Heart left ventricle (tissue), 16 donors: ENCODE data around the gene TOX2. TPM values are rescaled to one million over a fixed set of nuclear protein-coding genes. Genes with fewer than 3 reads are reported as not detected.

ENCODE experiments used
- ATAC-seq, 4 donors: fragments of 200-7000 bp; cut with Tn5 transposase; one replicate each; pipeline ENCODE4 v1.9.1; 2020 to 2022; ENCODE audit warnings: moderate library complexity in 4 of 4, mild to moderate bottlenecking in 3 of 4, moderate number of reproducible peaks in 1 of 4
- DNase-seq, 5 donors: peaks; one replicate each; pipeline ENCODE4 v3.0.0-alpha.2; 2020
- H3K27ac ChIP-seq, 12 donors: fragments of 200-600 bp; sonication (generic) in 4 of 12; one replicate each; pipeline versions ENCODE4 v1.5.0 to v1.8.0; 2016 to 2022; ENCODE audit warnings: mild to moderate bottlenecking in 2 of 12
- H3K27me3 ChIP-seq, 9 donors: fragments of 200-600 bp; sonication (generic) in 2 of 9; one replicate each; pipeline versions ENCODE4 v1.5.1 to v1.8.0; 2016 to 2022; ENCODE audit warnings: mild to moderate bottlenecking in 3 of 9
- H3K36me3 ChIP-seq, 9 donors: fragments of 200-600 bp; sonication (generic) in 2 of 9; one replicate each; pipeline versions ENCODE4 v1.5.0 to v1.8.0; 2018 to 2022; ENCODE audit warnings: mild to moderate bottlenecking in 2 of 9
- H3K4me1 ChIP-seq, 12 donors: fragments of 200-600 bp; sonication (generic) in 4 of 12; one replicate each; pipeline versions ENCODE4 v1.5.0 to v1.8.0; 2016 to 2022; ENCODE audit warnings: mild to moderate bottlenecking in 3 of 12
- H3K4me3 ChIP-seq, 12 donors: fragments of 200-600 bp; sonication (generic) in 4 of 12; one replicate each; pipeline versions ENCODE4 v1.5.0 to v1.8.0; 2017 to 2022; ENCODE audit warnings: mild to moderate bottlenecking in 9 of 12, moderate library complexity in 4 of 12
- H3K9me3 ChIP-seq, 12 donors: fragments of 200-600 bp; sonication (generic) in 4 of 12; one replicate each; pipeline versions ENCODE4 v1.5.0 to v1.8.0; 2016 to 2022; ENCODE audit warnings: mild to moderate bottlenecking in 1 of 12
- CTCF ChIP-seq, 12 donors: fragments of 200-600 bp; sonication (generic) in 4 of 12; IDR thresholded peaks; one replicate each; pipeline versions ENCODE4 v1.5.0 to v1.8.0; 2018 to 2022; ENCODE audit warnings: antibody characterized with exemption in 12 of 12, mild to moderate bottlenecking in 5 of 12
- POLR2A ChIP-seq, 2 donors: fragments of 450-650 bp; IDR thresholded peaks; one replicate each; pipeline ENCODE4 v1.6.1; 2017; ENCODE audit warnings: antibody characterized with exemption in 2 of 2, mild to moderate bottlenecking in 2 of 2, moderate library complexity in 2 of 2
- WGBS, 4 donors: extraction: QIAGEN DNeasy Blood & Tissue Kit in 2 of 4; methylation state at CpG; one replicate each; pipeline versions ENCODE4 v1.1.5 to v1.1.7; 2013 to 2018; 5-methylcytosine and 5-hydroxymethylcytosine counted together
- intact Hi-C, 10 donors: fragments of 100-400 bp; cut with DNase I; formaldehyde crosslinking; loops; one replicate each; pipeline versions ENCODE4 v1.11.1 to v1.14.2; 2022
- polyA plus RNA-seq, 2 donors: library from polyadenylated mRNA; stranded (reverse); fragments of 200-250 nt; gene quantifications; one replicate each; pipeline ENCODE4 v1.2.3, GENCODE V29; 2013
- total RNA-seq, 9 donors: library from RNA; depleted of rRNA in 2 of 9; stranded (reverse); fragments of >200 nt in 2 of 9; fragmentation: NEBNext Ultra II Directional in 3 of 9; extraction: Animal tissue kit (Norgen Biotek cat#: 25700) in 3 of 9; gene quantifications; one replicate each; pipeline versions ENCODE4 v1.1.0 to v1.2.4, GENCODE V29; 2016 to 2023
- donor health status: ischemic (EF 13 %, LVEDD 7.1; RV severe dilation, severe dysfunction).
- donor health status: healthy with polysubstance abuse.
- donor health status: DM: no; HTN: yes; CAD: no.
- donor health status: DM: no; HTN: no; CAD: no.
- donor health status: ischemic (EF 25% LVEDD 6.9; RV normal size, moderate dysfunction).
- donor health status: ischemic (EF 25% LVEDD 5.7; RV mildly dilated, moderate dysfunction).
- donor health status: healthy.
- donor health status: DM: yes; HTN: yes; CAD: no.
- donor health status: ischemic (EF 35%, LVEDD 5.7; RV mildly dilated, moderate dysfunction).
- donor health status: nonischemic (EF 11% LVEDD 7.7; RV severe dilation, severe dysfunction).
- donor health status: DM: yes; HTN: yes; CAD: no.
- donor health status: PGD.
- donor health status: ischemic (EF 29% LVEDD 5.4; RV normal size, mild dysfunction).
- donor health status: nonischemic (EF 23%, LVEDD 6.1; RV moderate dilation, normal function).

Gene TOX2
- total and polyA plus RNA-seq, 11 donors: 0.53 to 3.0 (median 0.91) TPM

GRCh38 chr20:43983904-43984361, 69.3 kb downstream of the TOX2 start:
- WGBS, 4 donors: 80 to 91% (median 83%) methylated on average over 6 of the region's 6 CpGs
- ATAC-seq: no peak
- no peak for DNase-seq

DNA sequence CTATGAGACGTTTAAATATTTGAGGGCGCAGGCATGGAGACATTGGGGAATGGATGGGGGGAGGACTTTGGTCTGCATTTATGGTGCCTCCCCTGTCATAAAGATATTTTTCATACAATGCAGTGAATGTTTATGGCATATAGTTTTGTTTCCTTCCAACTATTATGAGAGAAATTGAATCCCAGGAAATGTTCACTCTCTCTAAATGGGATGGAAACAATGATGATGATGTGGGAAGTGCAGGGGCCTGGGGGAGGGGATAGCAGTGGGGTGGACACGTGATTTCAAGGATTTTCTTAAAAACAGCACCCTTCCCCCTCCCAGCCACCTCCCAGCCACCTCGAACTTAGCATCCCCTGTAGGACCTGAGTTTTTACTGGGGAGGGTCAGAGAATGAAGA, 69.9 kb downstream of the TOX2 start:
- no peak for TF ChIP-seq CTCF (IDR thresholded peaks at IDR 0.05)
- TF ChIP-seq POLR2A (IDR thresholded peaks at IDR 0.05): no peak
- DNase-seq (no peak), ATAC-seq (peak in 1 of 4 donors; percentile 53)
- Histone ChIP-seq H3K36me3 (no peaks in the 10 kb centered on the region), H3K9me3 (peaks cover 0 to 3% (median 0%) of the 10 kb centered on the region in 12 donors), H3K4me3 (no peak overlapping the region), H3K27me3 (peaks cover 0 to 1% (median 0%) of the 10 kb centered on the region in 9 donors), H3K4me1 (peaks cover 0 to 12% (median 0%) of the 10 kb centered on the region in 12 donors), H3K27ac (peak overlapping the region in 3 of 12 donors; percentile 28 to 57 (median 39))
- WGBS, 4 donors: 51 to 59% (median 56%) methylated on average over 4 of the region's 4 CpGs
- intact Hi-C loops: no loop called here

More at GRCh38 chr20:43983904-43984361, 69.3 kb downstream of the TOX2 start:
- Histone ChIP-seq H3K4me3 (no peak overlapping the region), H3K4me1 (peaks cover 0 to 12% (median 0%) of the 10 kb centered on the region in 12 donors), H3K36me3 (no peaks in the 10 kb centered on the region), H3K9me3 (no peaks in the 10 kb centered on the region), H3K27me3 (peaks cover 0 to 6% (median 0%) of the 10 kb centered on the region in 9 donors), H3K27ac (peak overlapping the region in 3 of 12 donors; percentile 28 to 57 (median 39))
- no peak for TF ChIP-seq CTCF (IDR thresholded peaks at IDR 0.05)
- no peak for TF ChIP-seq POLR2A (IDR thresholded peaks at IDR 0.05)
- intact Hi-C loops: loop anchor here in 1 of 10 donors (1.0 kb wide), 1 partner anchor 43 kb away; no protein-coding TSS in a partner anchor

DNA sequence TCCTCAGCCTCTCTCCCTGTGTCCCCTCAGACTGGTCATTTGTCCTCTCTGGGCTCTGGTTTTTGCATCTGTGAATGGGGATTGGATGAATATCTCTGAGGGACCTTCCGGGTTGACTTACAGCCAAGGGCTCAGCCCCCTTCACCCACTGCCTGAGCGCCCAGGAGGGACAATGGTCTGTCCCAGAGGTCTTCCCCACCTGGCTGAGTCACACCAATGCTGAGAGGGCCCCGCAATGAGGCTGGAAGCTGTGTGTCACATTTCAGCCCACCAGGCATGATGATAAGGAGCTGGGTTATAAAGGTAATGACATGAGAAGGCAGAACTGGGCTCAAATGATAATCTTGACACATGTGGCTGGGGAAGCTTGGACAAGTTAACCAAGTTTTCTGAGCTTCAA, 70.5 kb downstream of the TOX2 start:
- intact Hi-C loops: no loop called here
- Histone ChIP-seq H3K9me3 (peaks cover 0 to 7% (median 0%) of the 10 kb centered on the region in 12 donors), H3K36me3 (no peaks in the 10 kb centered on the region), H3K27ac (peak overlapping the region in 2 of 12 donors; percentile 38 to 57), H3K4me3 (no peak overlapping the region), H3K4me1 (peaks cover 0 to 12% (median 0%) of the 10 kb centered on the region in 12 donors), H3K27me3 (no peaks in the 10 kb centered on the region)
- ATAC-seq (no peak), DNase-seq (no peak)
- whole genome bisulfite sequencing, 4 donors: 61 to 76% (median 66%) methylated on average over 3 of the region's 3 CpGs
- TF ChIP-seq POLR2A (IDR thresholded peaks at IDR 0.05): no peak
- no peak for TF ChIP-seq CTCF (IDR thresholded peaks at IDR 0.05)

GRCh38 chr20:43985608-43986316, 71.1 kb downstream of the TOX2 start:
- 79 to 87% (median 83%) methylated on average over 9 of the region's 9 CpGs for WGBS, 4 donors
- Histone ChIP-seq H3K27ac (no peak overlapping the region), H3K9me3 (peaks cover 0 to 9% (median 0%) of the 10 kb centered on the region in 12 donors), H3K27me3 (no peaks in the 10 kb centered on the region), H3K36me3 (no peaks in the 10 kb centered on the region), H3K4me1 (peaks cover 0 to 12% (median 0%) of the 10 kb centered on the region in 12 donors), H3K4me3 (no peak overlapping the region)
- ATAC-seq (no peak), DNase-seq (no peak)
- no peak for TF ChIP-seq CTCF (IDR thresholded peaks at IDR 0.05)
- no peak for TF ChIP-seq POLR2A (IDR thresholded peaks at IDR 0.05)
- intact Hi-C loops: no loop called here
